Smooth muscle cell of the umbilical artery (primary cell): ENCODE data around the gene LSS. TPM values are rescaled to one million over a fixed set of nuclear protein-coding genes. Genes with fewer than 3 reads are reported as not detected.

Experiments
- total RNA-seq: library from RNA; depleted of rRNA; stranded (reverse); fragments of >200 nt; gene quantifications from 2 replicates; pipeline ENCODE4 v1.2.3, GENCODE V29; 2014

The LSS gene
- total RNA-seq: 91.8 and 133 TPM in 2 replicates

DNA sequence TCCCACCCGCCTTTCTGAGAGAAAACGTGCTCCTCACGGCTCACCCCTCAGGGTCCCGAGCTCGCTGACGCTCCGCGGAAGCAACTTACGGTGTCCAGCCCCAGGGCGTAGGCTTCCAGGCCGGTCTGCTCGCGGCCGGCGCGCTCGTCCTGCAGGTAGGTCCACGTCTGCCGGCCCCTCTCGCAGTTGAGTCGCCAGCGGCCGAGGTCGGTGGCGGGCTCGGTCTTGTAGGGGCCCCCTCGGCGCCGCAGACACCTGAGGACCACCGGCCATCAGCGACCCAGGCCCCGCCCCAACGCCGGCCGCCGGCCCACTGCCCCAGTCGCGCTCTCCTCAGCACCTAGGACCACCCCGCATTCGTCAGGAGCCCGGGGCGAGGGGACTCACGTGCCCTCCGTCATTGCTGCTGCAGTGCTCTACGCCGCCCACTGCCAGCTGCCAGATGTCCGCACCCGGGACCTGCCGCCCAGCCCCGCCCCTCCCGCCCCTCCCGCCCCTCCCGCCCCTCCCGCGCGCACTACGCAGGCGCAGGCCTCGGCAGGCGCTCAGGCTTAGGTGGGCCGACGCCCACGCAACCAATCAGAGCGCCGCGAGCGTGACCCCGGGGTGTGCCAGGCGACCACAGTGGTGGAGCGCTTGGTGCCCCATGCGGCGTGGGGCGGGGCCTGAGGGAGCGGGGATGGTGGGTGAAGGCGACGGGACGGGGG lies at the start of gene LSS:
Gene LSS, minus strand, starts transcription at position 430 of the 707 bp plus-strand sequence. Its CDS starts 29 bp downstream, at position 401.

DNA sequence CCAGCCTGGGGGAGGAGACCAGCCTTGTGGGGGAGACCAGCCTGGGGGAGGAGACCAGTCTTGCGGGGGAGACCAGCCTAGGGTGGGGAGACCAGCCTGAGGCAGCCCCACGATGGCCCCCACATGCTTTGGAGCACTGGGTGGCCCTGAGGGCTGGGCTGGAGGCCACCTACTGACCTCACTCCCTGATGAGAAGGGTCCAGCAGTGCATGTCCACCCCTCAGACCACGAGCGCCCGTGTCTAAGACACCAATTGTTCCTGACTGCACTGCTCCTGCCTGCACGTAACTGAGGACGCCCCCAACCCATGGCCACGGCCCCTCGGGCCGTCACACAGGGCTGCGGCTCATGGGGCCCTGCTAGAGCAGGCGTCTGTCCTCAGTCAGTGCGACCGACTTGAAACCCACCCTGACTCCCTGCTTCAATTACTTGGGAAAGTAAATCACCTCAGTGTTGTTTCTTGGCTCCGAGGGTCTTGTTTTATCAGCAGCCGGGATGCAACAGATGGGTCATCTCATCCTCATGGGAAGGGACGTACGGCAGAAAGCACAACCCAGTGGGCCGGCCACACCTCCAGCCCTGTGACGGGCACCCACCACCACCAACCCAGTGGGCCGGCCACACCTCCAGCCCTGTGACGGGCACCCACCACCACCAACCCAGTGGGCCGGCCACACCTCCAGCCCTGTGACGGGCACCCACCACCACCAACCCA lies 44.5 kb downstream of the LSS start, which contains the start of gene SPATC1L:
Gene SPATC1L, minus strand, starts transcription at position 550 of the 715 bp plus-strand sequence. CDS start 1,643 bp downstream, outside the sequence.

DNA sequence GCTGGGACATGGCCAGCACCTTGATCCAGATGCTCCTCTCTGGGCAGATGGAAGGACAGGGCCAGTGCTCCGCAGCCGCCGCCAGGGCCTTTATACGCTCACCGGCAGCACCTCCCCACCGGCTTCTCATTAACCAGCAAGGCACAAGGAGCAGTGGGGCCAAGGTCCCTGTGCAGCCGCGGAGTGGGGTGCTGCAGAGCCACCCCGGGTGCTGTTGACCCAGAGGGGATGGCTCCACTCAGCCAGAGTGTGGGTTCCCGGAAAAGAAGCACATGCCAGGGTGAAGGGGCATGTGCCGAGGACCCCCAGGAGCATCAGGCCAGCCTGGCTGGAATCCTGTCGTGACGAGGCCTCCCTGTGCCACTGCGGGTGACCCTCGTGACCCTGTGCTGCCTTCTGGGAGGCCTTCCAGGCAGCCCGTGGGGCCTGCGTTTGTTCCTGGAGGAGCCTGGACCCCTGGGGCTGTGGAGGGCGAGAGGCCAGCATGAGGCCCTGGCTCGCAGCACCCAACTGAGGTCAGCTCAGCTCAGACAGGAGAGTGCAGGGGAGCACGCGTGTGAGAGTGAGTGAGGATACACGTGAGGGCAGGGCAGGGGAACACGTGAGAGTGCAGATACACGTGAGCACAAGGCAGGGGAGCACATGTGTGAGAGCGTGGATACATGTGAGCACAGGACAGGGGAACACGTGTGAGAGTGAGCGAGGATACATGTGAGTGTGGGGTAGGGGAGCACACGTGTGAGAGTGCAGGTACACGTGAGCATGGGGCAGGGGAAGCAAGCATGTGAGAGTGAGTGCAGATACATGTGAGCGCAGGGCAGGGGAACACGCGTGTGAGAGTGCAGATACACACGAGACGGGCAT lies 72.8 kb downstream of the LSS start, which contains the start of gene FTCD:
Gene FTCD, minus strand, starts transcription at position 66 of the 864 bp plus-strand sequence. Its CDS starts 56 bp downstream, at position 10.

Other genes starting within 250 kb of the LSS start
- 842 and 1,126 TPM in 2 replicates for gene COL6A1, start 247.0 kb downstream of the LSS start, total RNA-seq
- gene COL6A2, start 130.7 kb downstream of the LSS start, total RNA-seq: 1,261 and 1,787 TPM in 2 replicates
- 0.30 and 0.51 TPM in 2 replicates for gene FTCD, start 73.2 kb downstream of the LSS start, total RNA-seq
- gene SPATC1L, start 44.3 kb downstream of the LSS start, total RNA-seq: 3.3 and 5.2 TPM in 2 replicates
- 73.0 and 129 TPM in 2 replicates for gene MCM3AP, start 56.8 kb upstream of the LSS start, total RNA-seq
- 8.3 and 14.0 TPM in 2 replicates for gene YBEY, start 57.6 kb upstream of the LSS start, total RNA-seq
- gene C21orf58, start 95.1 kb upstream of the LSS start, total RNA-seq: 2.4 and 4.8 TPM in 2 replicates
- gene PCNT, start 95.4 kb upstream of the LSS start, total RNA-seq: 13.4 and 24.8 TPM in 2 replicates
- 17.5 and 34.0 TPM in 2 replicates for gene DIP2A, start 230.1 kb upstream of the LSS start, total RNA-seq